ENCODE measurements around the gene TUSC2. TPM values are rescaled to one million over a fixed set of nuclear protein-coding genes. Genes with fewer than 3 reads are reported as not detected.
A peak's percentile ranks its signal among the peaks of the same experiment; 100 is the strongest.
"Not testable (repeated sequence)": the region's sequence is repeated elsewhere in the genome, so short reads cannot be mapped to it uniquely, and the experiment has no call there.

The TUSC2 gene
- total and polyA plus RNA-seq, 2 of the 13 experiments (the other 11 are each of a cell fraction or from before 2014, with no cell fraction given) = 36.7 to 39.1 TPM

DNA sequence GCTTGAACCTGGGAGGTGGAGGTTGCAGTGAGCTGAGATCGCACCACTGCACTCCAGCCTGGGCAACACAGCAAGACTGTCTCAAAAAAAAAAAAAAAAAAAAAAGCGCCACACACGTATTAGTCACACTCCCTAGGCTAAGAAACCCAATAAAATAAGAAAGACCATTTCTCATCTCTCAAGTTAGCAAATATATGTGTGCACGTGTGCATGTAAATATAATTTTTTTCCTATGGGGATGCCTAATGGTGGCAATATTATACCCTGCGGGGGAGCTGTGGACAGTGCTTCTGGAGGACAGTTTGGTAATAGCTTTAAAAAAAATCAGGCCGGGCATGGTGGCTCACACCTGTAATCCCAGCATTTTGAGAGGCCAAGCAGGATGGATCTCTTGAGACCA is 43.9 kb downstream of the TUSC2 start:
- POLR2A ChIA-PET = interaction anchor here (1.1 to 2.6 kb wide), 5 partner anchors 14 to 19 kb away, joined by 4 to 15 read pairs (median 11); partner anchors contain the start of genes HYAL1, HYAL3, NAA80 and SEMA3B
- H3K4me3 ChIP-seq (replicated peaks in 1 of 3; ENCODE audit: insufficient read depth in 1 of 3, low read depth in 2 of 3, low read length in 3 of 3); H3K27ac ChIP-seq (ENCODE audit: extremely low read length, insufficient read depth, low read length); H3K79me2 ChIP-seq (ENCODE audit: insufficient read depth, low read length); H2AFZ ChIP-seq (ENCODE audit: low read length); H4K20me1 ChIP-seq (ENCODE audit: insufficient read depth, low read length); DNase-seq (ENCODE audit: low spot score); H3K4me2 ChIP-seq (ENCODE audit: low read depth, low read length); intact Hi-C loops (cut with micrococcal nuclease; ENCODE audit: unreplicated experiment); H3K27me3 ChIP-seq (ENCODE audit: control insufficient read depth in 1 of 2, insufficient read depth in 2 of 2, low read length in 2 of 2); CTCF ChIA-PET (ENCODE audit: low intra/inter-chr PET ratio, low total read pairs); BruUV-seq (replicated peaks); H3K9ac ChIP-seq (ENCODE audit: insufficient read depth, low read depth, low read length); FAIRE-seq; in situ Hi-C loops (cut with HindIII; ENCODE audit: extremely low pct_ligation_motif_present, low pct_unique_long_range_greater_than_20kb); H3K9me3 ChIP-seq (ENCODE audit: low read length): not testable (repeated sequence)
- Histone ChIP-seq H3K4me1 (ENCODE audit: insufficient read depth, low read length) (peaks cover 18% of the 10 kb centered on the region; the same call in 1 of the 2 replicates), H3K36me3 (replicated peaks in 1 of 2; ENCODE audit: control insufficient read depth in 1 of 2, insufficient read depth in 2 of 2, low read length in 2 of 2) (peaks cover 11 to 23% of the 10 kb centered on the region in 2 experiments)
- 0 out of 3 replicates have a peak, but pooled peaks have one; percentile 4 for ATAC-seq
- 80% methylated on average over 6 of the region's 6 CpGs for WGBS (ENCODE audit: low lambda C conversion rate)

DNA sequence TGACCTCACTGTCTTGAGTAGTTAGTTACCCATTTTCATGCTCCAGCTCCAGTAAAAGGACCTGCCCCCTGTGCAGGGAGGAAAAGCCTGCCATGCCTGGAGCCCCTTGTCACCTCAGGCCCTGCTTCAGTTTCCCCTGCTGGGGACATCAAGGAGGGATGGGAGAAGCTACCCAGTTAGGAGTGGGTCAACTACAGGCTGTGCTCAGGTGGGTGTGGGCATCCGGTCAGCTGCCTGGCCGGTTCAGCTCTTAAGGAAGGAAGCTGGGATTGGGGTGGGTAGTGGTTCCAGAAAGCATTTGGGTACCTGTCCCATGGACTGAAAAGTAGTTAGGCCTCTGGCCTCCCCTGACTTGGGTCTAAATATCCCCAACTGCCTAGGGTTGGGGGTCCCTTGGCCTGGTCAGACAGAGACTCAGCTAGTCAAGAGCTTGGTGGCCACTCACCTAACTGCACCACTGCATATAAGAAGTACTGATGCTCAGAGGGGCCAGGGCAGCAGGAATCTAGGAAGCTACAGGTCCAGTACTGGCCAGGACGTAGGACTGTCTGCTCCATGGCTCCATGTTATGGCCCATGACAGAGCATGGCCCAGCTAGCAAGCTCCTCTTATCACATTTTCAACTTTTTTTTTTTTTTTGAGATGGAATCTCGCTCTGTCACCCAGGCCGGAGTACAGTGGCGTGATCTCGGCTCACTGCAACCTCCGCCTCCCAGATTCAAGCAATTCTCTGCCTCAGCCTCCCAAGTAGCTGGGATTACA is 48.6 kb downstream of the TUSC2 start:
- BruUV-seq (replicated peaks) = no TSS peak
- Histone ChIP-seq H3K27me3 (ENCODE audit: control insufficient read depth in 1 of 2, insufficient read depth in 2 of 2, low read length in 2 of 2) (no peaks in the 10 kb centered on the region), H3K9me3 (ENCODE audit: low read length) (no peaks in the 10 kb centered on the region), H3K79me2 (ENCODE audit: insufficient read depth, low read length) (no peaks in the 10 kb centered on the region), H3K36me3 (replicated peaks in 1 of 2; ENCODE audit: control insufficient read depth in 1 of 2, insufficient read depth in 2 of 2, low read length in 2 of 2) (peaks cover 14 to 22% of the 10 kb centered on the region in 2 experiments), H3K4me2 (ENCODE audit: low read depth, low read length) (no peak overlapping the region), H3K27ac (ENCODE audit: extremely low read length, insufficient read depth, low read length) (no peak overlapping the region), H2AFZ (ENCODE audit: low read length) (no peak overlapping the region), H4K20me1 (ENCODE audit: insufficient read depth, low read length) (no peaks in the 10 kb centered on the region; the same call in 1 of the 2 replicates), H3K4me1 (ENCODE audit: insufficient read depth, low read length) (peaks cover 31% of the 10 kb centered on the region), H3K9ac (ENCODE audit: insufficient read depth, low read depth, low read length) (no peak overlapping the region), H3K4me3 (replicated peaks in 1 of 3; ENCODE audit: insufficient read depth in 1 of 3, low read depth in 2 of 3, low read length in 3 of 3) (no peak overlapping the region)
- WGBS (ENCODE audit: low lambda C conversion rate) = 97% methylated on average over 8 of the region's 8 CpGs
- ChIA-PET POLR2A (interaction anchor here (0.9 to 6.2 kb wide), 8 partner anchors 8 to 45 kb away, joined by 3 to 28 read pairs (median 5); partner anchors contain the start of genes HYAL3, IFRD2 and NAA80), CTCF (ENCODE audit: low intra/inter-chr PET ratio, low total read pairs) (no interaction called here)
- in situ Hi-C loops (cut with HindIII; ENCODE audit: extremely low pct_ligation_motif_present, low pct_unique_long_range_greater_than_20kb) (loop anchor here (10.0 kb wide), 1 partner anchor 85 kb away; the partner anchor contains the start of gene GNAT1), intact Hi-C loops (cut with micrococcal nuclease; ENCODE audit: unreplicated experiment) (no loop called here)
- no peak for DNase-seq (ENCODE audit: low spot score)
- FAIRE-seq = no peak
- peak; percentile 33 for ATAC-seq
- no peak for TF ChIP-seq MAZ (IDR thresholded peaks at IDR 0.05; ENCODE audit: borderline replicate concordance, low read depth, low read length)
- TF ChIP-seq MAZ (CRISPR knock-in tag; IDR thresholded peaks at IDR 0.05; ENCODE audit: low read depth) = no peak
- peak; percentile 14; the same call in 1 of the 2 replicates for TF ChIP-seq POLR2G (IDR thresholded peaks at IDR 0.05; ENCODE audit: low read depth, low read length)
- peak; percentile 36 for TF ChIP-seq RBM22 (optimal IDR thresholded peaks at IDR 0.05; ENCODE audit: low read length)
- peak; percentile 6 for TF ChIP-seq AGO2 (optimal IDR thresholded peaks at IDR 0.05; ENCODE audit: low read depth, low read length)
- TF ChIP-seq ZC3H13 (CRISPR knock-in tag; IDR thresholded peaks at IDR 0.05) = peak; percentile 60; the same call in 1 of the 2 replicates

Data from HepG2 (cell line).